ENCODE data around the gene RAB15.
"Not testable (repeated sequence)": the region's sequence is repeated elsewhere in the genome, so short reads cannot be mapped to it uniquely, and the experiment has no call there.

Gene RAB15

DNA sequence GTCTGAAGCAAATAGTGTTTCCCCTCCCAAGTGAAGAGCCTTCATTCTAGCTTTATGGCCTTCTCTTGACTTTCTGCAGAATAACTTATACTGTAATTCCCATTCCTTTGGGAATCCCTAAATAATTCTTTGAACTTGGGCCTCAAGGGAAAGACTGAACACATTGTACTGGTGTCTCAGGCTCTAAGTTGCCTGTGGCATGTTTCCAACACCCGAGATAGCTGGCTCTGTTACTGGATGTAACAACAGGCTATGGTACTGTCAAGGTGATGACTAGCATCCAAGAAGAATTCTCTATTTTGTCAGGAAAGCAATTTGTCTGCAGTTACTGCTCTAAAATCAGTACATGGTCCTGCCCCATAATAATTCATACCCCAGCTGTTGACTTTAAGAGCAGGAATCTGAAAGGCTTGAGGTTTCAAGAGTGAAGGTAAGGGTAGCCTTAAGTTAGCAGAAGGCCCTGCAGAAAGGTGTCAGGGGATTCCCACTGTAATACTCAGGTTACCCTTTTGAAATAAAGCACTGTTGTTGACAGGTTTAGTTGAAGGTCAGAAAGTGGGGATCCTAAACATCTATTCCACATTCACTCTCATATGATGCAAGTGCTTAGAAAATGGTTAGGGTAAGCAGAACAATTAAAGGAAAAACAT, 34.8 kb downstream of the RAB15 start:
- DNase-seq, result no peak

DNA sequence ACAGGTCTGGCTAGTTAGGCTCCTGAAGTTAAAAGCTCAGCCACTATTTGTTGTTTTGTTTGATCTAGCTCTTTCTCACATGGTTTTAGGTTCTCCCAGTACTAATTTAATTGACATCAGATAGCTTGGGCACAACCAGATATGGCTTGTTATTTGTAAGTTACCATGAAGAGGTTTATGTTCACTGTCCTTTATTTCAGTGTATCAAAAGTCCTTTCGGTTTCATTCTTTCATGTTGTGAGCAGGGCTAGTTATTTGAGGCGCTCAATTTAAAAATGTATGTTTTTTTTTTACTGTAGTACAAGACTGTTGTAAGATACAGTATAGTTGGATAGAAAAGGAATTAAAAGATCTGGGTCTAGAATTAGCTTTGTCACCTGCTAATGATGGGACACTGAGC, 36.6 kb downstream of the RAB15 start:
- no peak for DNase-seq

DNA sequence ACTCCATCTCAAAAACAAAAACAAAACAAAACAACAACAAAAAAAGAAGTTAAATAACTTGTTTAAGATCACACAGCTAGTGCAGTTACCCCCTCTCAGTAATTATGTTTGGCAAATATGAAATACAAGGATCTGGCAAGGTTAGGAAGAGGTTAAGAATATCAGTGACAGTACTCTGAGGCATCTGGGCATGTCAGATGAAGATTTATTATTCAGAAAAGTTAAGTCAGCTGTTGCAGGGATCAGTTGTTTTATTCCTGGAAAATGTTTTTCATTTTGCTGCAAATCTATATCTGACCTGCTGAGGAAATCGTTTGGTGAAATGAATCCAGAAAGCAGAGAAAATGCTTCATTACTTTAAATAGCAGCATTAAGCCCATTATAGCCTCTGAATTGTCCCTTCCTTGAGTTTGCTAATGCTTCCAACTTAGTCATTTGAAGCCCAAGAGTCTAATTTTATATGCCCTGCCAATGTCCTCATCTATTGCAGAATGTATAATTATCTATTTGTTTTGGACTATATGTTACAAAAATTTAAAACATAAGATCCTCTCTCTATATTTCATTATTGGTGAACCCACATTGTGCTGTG, 37.7 kb downstream of the RAB15 start:
- no peak for DNase-seq

DNA sequence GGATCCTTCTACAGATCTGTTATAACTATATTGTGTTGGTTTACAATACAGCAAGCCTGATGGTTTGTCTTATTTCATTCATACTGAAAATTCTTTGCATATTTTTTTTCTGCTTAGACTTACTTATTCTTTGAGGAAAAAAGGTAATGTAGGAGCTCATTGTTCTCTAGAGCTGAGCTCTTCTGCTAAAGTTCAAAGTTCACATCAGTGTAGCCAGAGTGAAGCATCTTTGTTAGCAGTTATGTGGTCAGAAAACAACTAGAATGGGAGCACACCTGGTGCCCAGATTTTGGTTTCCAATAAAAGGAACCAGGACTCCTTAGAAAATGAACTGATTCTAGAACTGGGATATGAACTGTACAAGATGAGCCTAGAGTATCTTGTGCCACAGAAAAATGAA, 39.9 kb downstream of the RAB15 start:
- DNase-seq, result no peak

DNA sequence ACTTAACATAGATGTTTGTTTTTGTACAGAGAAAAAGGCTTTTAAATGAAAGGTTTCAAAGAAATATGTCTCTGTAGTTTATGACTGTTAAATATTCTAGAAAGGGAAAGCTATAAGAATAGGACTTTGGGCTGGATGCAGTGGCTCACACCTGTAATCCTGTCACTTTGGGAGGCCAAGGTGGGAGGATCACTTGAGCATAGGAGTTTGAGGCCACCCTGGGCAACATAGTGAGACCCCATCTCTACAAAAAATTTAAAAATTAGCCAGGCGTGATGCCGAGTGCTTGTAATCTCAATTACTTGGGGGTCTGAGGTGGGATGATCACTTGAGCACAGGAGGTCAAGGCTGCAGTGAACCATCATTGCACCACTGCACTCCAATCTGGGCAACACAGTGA, 41.0 kb downstream of the RAB15 start:
- DNase-seq, result no peak

DNA sequence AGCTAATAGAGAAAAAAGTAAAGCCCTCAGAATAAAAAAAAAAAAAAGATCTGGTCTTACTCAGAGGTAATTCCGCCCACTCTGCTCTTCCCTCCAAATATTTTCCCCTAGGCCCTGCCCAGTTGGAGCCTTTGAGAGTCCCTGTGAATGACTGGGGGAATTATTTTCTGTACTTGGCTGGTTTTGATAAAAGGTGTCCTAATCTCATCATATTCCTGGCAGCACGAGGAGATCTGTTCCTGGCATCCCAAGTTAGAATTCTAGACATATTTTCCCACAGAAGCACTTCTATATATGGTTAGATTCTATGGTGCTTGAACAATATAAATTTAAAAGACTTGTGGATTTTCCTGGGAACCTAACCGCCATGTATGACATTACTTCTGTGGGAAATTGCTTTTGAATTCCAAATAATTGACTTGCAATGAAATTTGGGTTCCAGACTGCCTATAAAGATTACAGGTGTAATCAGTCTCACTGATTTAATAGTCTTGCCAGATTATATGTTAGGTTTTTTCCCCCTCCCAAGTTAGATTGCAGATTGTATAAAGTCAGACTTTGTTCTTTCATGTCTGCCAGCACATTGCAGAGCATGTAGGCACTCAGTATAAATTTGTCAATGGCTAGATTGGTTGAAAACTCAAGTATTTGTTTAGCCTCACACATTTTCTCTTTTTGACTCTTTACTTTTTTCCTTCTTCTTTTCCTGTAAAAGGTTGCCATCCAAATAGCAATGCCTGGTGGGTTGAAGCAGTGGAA, 41.9 kb downstream of the RAB15 start:
- no peak for DNase-seq

DNA sequence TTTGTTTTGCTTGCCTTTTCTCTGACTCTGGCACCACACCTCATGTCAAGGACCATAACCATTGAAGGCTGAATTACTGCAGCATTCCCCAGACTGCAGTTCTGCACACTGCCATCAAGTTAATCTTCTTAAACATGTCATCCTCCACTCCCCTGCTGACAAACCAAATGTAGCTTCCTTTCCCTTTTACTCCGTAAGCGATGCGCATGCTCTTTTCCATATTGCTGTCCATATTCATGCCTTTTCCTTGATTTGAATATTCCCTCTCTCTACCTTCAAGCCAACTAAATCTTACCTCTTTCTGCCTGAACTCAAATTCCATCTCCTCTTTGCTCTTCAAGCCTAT, 43.1 kb downstream of the RAB15 start:
- no peak for DNase-seq

DNA sequence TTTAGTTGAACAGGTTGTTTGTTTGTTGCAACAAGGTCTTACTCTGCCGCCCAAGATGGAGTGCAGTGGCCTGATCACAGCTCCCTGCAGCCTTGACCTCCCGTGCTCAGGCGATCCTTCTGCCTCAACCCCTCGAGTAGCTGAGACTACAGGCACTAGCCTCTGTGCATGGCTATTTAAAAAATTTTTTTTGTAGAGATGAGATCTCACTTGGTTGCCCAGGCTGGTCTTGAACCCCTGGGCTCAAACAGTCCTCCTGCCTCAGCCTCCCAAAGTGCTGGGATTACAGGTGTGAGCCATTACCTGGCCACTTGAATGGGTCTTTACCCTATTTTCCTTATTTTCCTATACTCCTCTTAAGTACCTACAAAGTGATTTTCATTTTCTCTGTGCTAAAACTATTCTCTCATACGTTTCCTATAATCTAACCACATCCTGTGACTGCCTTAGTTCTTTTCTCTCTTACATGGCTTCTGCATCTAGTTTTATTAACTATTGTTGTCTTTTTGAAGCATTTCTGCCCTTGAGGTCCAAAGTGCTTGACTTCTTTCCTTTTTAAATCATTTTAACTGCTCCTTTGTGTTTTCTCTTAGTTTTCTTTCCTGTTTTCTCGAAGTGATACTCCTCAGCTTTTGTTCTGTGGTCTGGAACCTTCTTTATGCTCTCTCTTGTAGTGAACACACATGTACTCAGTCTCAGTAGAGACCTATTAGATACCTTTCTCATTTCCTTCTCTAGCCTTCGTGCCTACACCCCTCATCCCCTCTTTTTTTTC, 43.7 kb downstream of the RAB15 start:
- DNase-seq, result no peak

DNA sequence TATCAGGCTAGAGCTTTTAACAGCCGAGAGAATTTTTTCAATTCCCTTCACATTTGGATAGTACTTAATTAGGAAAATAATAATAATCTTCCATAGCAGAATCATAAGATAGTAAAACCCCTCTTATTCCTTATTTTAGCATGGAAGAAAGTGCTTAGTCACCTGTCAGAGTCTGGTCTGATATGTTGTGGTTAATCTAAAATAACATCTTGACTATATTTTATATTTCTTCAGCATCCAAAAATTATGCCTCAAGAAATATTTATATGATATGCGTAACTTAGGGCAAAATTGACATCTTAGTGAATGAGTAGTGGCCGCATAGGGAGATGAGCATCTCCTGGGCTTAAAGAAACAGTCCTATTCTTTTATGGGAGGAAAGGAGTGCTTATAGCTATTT, 45.1 kb downstream of the RAB15 start:
- no peak for DNase-seq

DNA sequence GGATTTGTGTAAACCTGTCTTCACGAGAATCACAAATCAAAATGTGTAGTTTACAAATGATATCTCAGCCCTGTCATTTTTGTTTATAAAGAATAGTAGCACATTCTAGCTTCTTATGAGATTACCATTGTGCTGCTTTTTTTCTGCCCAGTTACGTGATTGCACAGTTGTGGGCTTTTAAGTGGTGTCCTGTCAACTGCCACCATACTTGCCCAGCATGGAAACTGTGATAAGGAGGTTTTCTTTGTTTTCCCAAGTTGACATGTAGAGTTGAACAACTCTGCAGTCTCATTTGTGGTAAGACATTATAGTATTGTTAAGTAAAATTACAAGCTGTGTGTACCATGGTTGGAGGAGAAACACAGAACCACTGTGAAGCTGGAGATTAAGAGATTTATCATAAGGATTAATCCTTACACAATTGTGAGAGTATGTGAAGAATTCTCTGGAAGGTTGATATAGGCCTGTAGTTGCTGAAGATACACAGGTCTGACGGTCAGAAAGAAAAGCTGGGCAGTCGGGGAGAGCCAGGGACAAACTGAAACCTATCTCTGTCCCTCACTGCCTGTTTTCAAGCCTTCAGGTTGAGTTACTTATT, 45.6 kb downstream of the RAB15 start:
- no peak for DNase-seq

DNA sequence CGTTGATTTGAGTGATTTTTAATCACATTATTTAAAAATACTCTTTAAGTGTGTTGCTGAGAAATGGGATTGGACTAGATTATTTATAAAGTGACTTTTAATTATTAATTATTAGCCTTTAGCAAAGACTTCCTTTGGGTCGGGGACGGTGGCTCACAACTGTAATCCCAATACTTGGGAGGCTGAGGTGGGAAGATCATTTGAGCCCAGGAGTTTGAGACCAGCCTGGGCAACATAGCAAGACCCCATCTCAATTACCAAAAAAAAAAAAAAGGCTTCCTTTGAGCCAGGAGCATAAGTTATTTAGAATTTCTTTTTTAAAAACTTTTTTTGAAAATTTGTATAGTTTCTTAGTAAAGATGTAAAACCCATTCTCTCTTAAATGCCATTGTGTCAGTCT, 49.1 kb downstream of the RAB15 start:
- no peak for DNase-seq

DNA sequence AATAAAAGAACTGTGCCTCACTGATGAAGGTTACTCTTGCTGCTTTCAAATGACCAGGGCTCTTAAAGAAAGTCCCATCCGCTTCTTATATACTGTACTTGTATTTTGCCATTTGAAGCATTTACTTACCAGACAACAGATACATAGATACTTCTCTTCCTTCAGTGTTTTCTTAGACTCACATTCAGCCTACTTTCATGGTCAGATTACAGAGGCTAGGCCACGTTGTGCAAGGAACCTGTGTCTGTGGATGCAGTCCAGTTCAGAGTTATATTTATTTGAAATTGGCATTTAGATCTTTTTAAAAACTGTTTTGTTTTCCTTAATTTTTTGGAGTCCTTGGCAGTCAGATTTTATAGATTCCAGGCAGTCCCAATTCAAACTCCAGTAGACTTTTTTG, 51.7 kb downstream of the RAB15 start:
- DNase-seq, result no peak

DNA sequence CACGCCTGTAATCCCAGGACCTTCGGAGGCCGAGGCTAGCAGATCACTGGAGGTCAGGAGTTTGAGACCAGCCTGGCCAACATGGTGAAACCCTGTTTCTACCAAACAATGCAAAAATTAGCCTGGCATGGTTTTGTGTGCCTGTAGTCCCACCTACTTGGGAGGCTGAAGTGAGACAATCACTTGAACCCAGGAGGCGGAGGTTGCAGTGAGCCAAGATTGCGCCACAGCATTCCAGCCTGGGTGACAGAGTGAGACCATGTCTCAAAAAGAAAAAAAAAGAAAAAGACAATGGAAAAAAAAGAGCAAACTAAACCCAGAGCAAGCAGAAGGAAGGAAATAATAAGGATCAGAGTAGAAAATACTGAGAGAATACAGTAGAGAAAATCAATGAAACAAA, 52.5 kb downstream of the RAB15 start:
- no peak for DNase-seq

DNA sequence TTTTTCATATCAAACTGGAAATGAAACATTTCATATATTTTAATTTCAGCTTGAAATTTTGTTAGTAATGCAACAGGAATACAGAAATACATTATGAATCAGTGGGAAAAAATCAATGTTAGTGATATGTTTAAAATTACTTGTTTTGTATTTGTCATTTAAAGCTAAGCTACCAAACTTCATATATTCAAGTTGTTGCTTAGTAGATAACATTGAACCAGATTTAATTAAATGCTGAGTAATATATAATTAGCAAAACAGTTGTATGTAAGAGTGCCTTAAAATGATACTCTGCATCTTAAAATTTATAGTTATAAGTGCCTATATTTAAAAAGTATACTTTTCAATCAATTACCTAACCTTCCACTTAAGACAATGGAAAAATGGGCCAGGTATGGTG, 52.9 kb downstream of the RAB15 start:
- DNase-seq, result no peak

DNA sequence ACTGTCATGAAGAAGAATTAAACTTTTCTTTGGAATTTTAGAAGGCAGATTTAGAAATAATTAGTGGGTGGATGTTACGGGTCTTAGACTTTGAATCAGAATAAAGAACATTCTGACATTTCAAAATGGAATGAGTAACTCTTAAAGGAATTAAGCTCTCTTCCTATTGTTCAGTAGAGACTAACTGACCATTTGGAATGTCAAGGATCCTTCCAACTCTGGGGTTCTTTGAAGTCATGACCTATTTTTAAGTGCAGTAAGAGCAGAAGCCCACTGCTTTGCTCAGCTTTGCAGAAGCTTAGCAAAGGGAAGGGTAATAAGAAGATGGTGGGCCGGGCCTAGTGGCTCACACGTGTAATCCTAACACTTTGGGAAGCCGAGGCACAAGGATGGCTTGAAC, 53.9 kb downstream of the RAB15 start:
- DNase-seq, result no peak

DNA sequence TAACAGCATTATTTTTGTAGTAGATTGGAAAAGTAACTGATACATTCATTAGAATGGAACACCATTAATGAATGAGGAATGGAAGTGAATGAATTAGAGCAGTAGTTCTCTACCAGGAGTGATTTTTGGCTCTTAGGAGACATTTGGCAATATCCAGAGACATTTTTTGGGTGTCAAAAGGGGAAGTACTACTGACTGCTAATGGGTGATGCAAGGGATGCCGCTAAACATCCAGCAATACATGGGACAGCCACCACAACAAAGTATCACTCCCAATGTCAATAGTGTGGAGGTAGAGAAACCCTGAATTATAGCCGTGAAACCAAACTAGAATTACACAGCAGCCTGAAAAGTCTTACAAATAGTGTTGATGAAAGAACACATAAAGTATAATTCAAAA, 56.3 kb downstream of the RAB15 start:
- no peak for DNase-seq

DNA sequence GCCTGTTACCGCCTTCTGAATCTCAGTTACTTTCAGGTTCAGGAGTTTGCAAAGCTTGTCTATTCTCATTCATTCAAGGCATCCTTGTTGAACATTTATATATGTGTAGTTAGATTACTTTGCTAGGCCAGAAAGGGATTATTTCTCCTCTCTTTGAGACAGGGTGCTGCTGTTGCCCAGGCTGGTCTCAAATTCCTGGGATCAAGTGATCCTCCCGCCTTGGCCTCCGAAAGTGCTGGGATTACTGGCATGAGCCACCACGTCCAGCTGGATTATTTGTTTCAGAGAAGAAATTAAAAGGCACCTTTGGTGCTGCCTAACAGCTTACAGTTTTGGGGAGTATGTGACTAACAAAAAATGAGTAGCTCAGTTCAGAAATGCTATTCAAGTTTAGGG, 57.1 kb downstream of the RAB15 start:
- DNase-seq, result no peak

DNA sequence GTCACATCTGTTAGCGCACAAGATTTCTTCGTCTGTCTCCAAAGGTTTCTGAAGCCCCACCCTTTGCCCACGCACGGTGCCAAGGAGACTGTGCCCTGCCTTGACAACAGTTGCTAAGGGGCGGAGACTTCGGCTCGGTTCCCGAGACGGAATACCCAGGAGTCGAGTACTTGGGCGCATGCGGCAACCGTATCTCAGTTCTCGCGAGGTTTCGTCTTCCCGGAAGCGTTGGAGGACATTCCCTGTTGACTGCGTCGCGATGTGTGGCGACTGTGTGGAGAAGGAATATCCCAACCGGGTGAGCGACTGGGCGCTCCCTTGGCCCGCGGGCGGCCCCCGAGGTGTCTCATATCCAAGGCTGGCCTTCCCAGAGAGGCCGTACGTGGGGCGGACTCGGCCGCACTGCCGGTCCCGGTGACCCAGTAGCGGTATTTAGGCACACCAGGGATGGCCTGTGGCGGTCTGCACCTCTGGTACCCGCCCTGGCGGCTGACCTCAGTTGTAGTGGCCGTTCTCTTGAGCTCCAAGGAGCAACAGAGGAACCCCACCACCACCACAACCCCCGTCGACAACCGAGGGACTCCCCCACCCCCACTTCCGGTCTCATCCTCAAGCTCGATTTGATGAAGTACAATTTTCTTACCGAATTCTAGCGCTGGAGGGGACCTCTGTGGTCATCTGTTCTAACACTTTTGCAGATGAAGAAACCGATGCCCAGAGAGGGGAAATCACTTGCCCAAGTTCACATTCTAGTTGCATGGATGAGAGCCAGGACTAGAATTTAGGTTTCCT, 57.7 kb downstream of the RAB15 start, which contains the start of gene CHURC1:
CHURC1 (plus strand) TSS at position 219 of the 792 bp plus-strand sequence; CDS start at position 260, 41 bp downstream.
- peak; percentile 89 to 97 for DNase-seq

DNA sequence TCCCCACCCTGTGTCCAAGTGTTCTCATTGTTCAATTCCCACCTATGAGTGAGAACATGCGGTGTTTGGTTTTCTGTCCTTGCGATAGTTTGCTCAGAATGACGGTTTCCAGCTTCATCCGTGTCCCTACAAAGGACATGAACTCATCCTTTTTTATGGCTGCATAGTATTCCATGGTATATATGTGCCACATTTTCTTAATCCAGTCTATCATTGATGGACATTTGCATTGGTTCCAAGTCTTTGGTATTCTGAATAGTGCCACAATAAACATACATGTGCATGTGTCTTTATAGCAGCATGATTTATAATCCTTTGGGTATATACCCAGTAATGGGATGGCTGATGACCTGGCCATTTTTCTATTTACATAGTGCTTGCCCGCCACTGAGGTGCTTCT, 58.7 kb downstream of the RAB15 start:
- DNase-seq, result not testable (repeated sequence)

DNA sequence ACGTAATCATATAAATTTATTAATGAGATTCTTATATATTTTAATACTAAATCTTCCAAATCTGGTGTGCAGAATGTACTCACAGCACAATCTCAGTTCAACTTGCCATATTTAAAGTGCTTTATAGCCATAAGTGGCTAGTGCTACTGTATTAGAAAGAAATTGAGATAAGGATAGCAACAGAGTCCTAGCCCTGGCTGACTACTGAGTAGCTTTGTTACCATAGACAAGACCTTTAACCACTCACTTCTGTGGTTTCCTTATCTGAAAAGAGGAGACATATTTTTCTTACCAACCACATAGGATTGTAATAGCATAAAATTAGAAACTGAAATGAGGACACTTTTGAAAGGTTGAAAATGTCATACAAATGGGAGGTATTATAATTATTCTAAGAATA, 59.9 kb downstream of the RAB15 start:
- DNase-seq, result no peak

DNA sequence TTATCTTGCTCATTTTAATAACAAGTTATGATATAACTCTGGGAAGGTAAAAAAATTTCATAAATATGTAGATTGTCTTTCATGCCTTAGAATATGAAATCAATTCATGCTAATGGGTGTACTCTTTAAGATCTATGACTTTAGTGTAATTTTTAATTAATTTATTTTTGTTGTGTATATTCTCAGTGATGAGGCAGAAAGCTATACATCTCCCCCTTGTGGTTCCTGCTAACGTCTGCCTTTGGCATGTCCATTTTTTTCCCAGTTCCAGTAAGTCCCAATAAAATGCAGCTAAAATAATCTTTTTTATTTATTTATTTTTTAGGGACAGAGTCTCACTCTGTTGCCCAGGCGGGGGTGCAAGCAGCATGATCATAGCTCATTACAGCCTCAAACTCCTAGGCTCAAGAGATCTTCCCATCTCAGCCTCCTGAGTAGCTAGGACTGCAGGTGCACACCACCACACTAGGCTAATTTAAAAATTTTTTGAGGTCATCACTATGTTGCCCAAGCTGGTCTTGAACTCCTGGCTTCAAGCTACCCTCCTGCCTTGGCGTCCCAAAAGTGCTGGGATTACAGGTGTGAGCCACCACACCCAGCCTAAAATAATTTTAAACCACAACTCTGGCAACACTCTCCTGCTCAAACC, 61.2 kb downstream of the RAB15 start:
- DNase-seq, result no peak

DNA sequence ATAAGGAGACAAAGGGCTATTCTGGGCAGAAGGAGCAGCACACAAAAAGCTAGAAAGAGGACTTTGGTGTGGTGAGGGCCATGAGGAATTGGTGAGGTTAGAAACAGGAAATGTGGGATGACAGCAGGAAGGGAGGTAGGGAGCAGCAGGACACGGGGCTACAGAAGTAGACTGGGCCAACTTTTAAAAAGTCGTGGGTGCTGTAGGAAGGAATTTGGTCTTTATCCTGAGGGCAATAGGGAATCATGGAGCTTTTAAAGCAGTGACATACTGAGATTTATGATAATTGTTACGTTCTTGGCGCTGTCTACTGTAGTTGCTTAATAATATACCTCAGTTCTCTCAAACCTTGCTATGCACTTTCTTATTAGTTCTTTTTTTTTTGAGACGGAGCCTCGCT, 66.1 kb downstream of the RAB15 start:
- DNase-seq, result no peak
